H1 (cell line): ENCODE measurements around the gene TBC1D2. TPM values are rescaled to one million over a fixed set of nuclear protein-coding genes. Genes with fewer than 3 reads are reported as not detected.

Source experiments
- HDAC6 ChIP-seq: IDR thresholded peaks from one replicate; pipeline ENCODE4 v1.7.1; 2012; ENCODE audit warnings: low read depth, mild to moderate bottlenecking, inconsistent platforms, low read length, moderate library complexity
- JUND ChIP-seq: IDR thresholded peaks from 2 replicates; pipeline ENCODE4 v1.6.1; 2011; ENCODE audit warnings: mild to moderate bottlenecking, improper control_type of control experiment, low read length
- RXRA ChIP-seq: IDR thresholded peaks from 2 replicates; pipeline ENCODE4 v1.6.1; 2011; ENCODE audit warnings: low read depth, mild to moderate bottlenecking, low read length, moderate library complexity; ENCODE audit not compliant: insufficient read depth
- SIN3A ChIP-seq, 2 experiments: IDR thresholded peaks in 1 of 2; conservative IDR thresholded peaks in 1 of 2; 2 replicates each; pipeline ENCODE4 v1.6.1; 2011 to 2012; ENCODE audit warnings: low read length in 2 of 2, improper control_type of control experiment in 1 of 2, low read depth in 1 of 2, mild to moderate bottlenecking in 1 of 2
- YY1 ChIP-seq: IDR thresholded peaks from 2 replicates; pipeline ENCODE4 v1.6.1; 2011; ENCODE audit warnings: low read depth, mild to moderate bottlenecking, low read length
- polyA plus RNA-seq, 7 experiments: library from polyadenylated mRNA; depleted of rRNA in 3 of 7; stranded (reverse) in 5 of 7; unstranded in 2 of 7; fragments of >200 nt in 5 of 7; fragments of 200-250 nt in 2 of 7; gene quantifications; 1 replicate in 5 of 7; 2 replicates in 1 of 7; 4 replicates in 1 of 7; pipeline versions ENCODE4 v1.2.1 to v1.2.3, GENCODE V29; 2011 to 2013; ENCODE audit warnings: missing spikeins in 2 of 7, mixed read lengths in 2 of 7
- total RNA-seq: library from RNA; stranded (reverse); fragmentation: NEBNext Ultra II Directional; extraction: Animal tissue kit (Norgen Biotek cat#: 25700); gene quantifications from 2 replicates; pipeline ENCODE4 v1.2.1, GENCODE V29; 2021
- TF ChIP-seq, protein P1 (sequence below), 3 experiments: IDR thresholded peaks; 1 replicate in 2 of 3; 2 replicates in 1 of 3; pipeline versions ENCODE4 v1.5.1 to v1.6.1; 2011; ENCODE audit warnings: low read length in 3 of 3, mild to moderate bottlenecking in 3 of 3, inconsistent platforms in 2 of 3, low read depth in 1 of 3, moderate library complexity in 1 of 3; ENCODE audit not compliant: insufficient read depth in 1 of 3; ENCODE audit errors: control extremely low read depth in 1 of 3
- TF ChIP-seq, protein P2 (sequence below): IDR thresholded peaks from 2 replicates; pipeline ENCODE4 v1.6.1; 2011; ENCODE audit warnings: low read length, improper control_type of control experiment

Gene TBC1D2
- total and polyA plus RNA-seq, 2 of the 8 experiments (the other 6 are each of a cell fraction or from before 2014, with no cell fraction given) = 7.4 TPM

DNA sequence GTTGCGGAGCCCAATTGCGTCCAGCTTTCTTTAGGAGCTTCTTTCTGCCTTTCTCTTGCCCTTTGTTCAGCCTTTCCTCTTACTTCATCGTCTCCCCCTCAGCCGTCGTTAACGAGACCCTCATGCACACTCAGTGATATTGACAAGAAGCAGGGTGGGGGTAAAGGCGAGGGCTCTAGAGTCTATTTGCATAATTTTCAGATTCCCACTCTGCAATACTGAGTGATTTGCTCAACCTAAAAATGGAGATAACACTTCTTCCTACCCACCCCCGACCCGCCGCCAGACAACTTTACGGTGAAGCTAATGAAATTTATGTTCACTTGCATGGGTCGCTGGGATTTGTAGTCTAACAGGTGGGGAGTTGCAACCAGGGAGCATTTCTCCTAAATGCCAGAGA is 1.3 kb upstream of the TBC1D2 start (continued):
- TF ChIP-seq SIN3A (conservative IDR thresholded peaks at IDR 0.05 in 1 of 2, IDR thresholded peaks at IDR 0.05 in 1 of 2; ENCODE audit: low read depth in 1 of 2, low read length in 2 of 2) (no peak), RXRA (no peak), JUND (no peak), HDAC6 (no peak), YY1 (no peak)
- TF ChIP-seq, protein P1, sequence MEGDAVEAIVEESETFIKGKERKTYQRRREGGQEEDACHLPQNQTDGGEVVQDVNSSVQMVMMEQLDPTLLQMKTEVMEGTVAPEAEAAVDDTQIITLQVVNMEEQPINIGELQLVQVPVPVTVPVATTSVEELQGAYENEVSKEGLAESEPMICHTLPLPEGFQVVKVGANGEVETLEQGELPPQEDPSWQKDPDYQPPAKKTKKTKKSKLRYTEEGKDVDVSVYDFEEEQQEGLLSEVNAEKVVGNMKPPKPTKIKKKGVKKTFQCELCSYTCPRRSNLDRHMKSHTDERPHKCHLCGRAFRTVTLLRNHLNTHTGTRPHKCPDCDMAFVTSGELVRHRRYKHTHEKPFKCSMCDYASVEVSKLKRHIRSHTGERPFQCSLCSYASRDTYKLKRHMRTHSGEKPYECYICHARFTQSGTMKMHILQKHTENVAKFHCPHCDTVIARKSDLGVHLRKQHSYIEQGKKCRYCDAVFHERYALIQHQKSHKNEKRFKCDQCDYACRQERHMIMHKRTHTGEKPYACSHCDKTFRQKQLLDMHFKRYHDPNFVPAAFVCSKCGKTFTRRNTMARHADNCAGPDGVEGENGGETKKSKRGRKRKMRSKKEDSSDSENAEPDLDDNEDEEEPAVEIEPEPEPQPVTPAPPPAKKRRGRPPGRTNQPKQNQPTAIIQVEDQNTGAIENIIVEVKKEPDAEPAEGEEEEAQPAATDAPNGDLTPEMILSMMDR (IDR thresholded peaks at IDR 0.05; ENCODE audit: control extremely low read depth in 1 of 3, insufficient read depth in 1 of 3, low read depth in 1 of 3, low read length in 3 of 3) = no peak
- TF ChIP-seq, protein P2, sequence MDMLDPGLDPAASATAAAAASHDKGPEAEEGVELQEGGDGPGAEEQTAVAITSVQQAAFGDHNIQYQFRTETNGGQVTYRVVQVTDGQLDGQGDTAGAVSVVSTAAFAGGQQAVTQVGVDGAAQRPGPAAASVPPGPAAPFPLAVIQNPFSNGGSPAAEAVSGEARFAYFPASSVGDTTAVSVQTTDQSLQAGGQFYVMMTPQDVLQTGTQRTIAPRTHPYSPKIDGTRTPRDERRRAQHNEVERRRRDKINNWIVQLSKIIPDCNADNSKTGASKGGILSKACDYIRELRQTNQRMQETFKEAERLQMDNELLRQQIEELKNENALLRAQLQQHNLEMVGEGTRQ = no peak
